WERI-Rb-1 (cell line): Measurements from ENCODE around the gene SATB2.

ENCODE experiments used
- DNase-seq: peaks from one replicate; pipeline ENCODE4 v3.0.0-alpha.2; 2020
- H3K27ac ChIP-seq: fragments of 250-450 bp; sonication (Bioruptor Pico); 2 replicates; pipeline ENCODE4 v1.5.1; 2020; ENCODE audit warnings: mild to moderate bottlenecking, moderate library complexity
- H3K27me3 ChIP-seq: fragments of 250-450 bp; sonication (Bioruptor Pico); 2 replicates; pipeline ENCODE4 v1.5.1; 2021; ENCODE audit warnings: mild to moderate bottlenecking, low read depth, moderate library complexity; ENCODE audit not compliant: insufficient read depth, severe bottlenecking
- H3K36me3 ChIP-seq: fragments of 250-450 bp; sonication (Bioruptor Pico); 2 replicates; pipeline ENCODE4 v1.5.1; 2020; ENCODE audit warnings: mild to moderate bottlenecking, moderate library complexity
- H3K4me3 ChIP-seq: 2 replicates; pipeline ENCODE4 v1.5.1; 2011; ENCODE audit warnings: low read depth, mild to moderate bottlenecking, control low read depth, low read length
- H3K9me3 ChIP-seq: fragments of 250-450 bp; sonication (Bioruptor Pico); 2 replicates; pipeline ENCODE4 v1.5.1; 2021; ENCODE audit warnings: mild to moderate bottlenecking, moderate library complexity; ENCODE audit not compliant: severe bottlenecking
- TF ChIP-seq, protein P1 (sequence below): IDR thresholded peaks from 2 replicates; pipeline ENCODE4 v1.5.1; 2011; ENCODE audit warnings: low read depth, mild to moderate bottlenecking, control low read depth, inconsistent platforms, low read length

SATB2 gene

DNA sequence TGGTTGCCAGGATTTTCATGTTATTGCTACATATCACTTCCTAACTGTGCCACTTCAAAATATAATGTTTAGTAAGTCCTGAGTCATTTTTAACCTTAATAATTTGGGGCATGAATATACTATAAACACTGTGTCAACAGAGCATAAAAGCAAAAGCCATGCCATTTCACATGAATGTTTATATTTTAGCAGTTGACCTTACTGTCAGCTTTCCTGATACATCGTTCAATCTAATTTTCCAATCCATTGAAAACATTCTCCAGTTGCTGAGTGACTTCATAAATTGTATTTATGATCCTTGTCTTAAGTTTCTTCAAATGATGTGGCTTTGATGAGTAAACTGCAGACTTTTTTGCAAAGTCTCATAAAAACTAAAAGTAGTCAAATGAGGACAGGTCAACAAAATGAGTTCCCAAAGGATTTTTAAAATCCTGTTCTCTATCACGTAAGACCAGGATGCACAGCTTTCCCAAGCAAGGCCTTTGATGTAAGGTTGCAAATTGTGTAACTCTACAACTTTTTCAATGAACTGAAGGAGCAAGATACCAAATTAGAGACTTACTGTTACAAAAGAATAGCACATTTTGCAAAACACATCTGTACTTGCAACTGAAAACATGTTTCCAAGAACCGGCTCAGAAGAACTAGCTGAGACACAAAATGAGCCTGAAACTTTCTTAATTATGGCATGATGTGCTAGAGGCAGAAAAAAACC lies 117.7 kb downstream of the SATB2 start:
- H3K4me3 ChIP-seq = no peak overlapping the region
- H3K27me3 ChIP-seq = no peaks in the 10 kb centered on the region
- no peak overlapping the region for H3K27ac ChIP-seq
- no peak for DNase-seq
- no peaks in the 10 kb centered on the region for H3K36me3 ChIP-seq
- H3K9me3 ChIP-seq = no peaks in the 10 kb centered on the region
- TF ChIP-seq, protein P1, sequence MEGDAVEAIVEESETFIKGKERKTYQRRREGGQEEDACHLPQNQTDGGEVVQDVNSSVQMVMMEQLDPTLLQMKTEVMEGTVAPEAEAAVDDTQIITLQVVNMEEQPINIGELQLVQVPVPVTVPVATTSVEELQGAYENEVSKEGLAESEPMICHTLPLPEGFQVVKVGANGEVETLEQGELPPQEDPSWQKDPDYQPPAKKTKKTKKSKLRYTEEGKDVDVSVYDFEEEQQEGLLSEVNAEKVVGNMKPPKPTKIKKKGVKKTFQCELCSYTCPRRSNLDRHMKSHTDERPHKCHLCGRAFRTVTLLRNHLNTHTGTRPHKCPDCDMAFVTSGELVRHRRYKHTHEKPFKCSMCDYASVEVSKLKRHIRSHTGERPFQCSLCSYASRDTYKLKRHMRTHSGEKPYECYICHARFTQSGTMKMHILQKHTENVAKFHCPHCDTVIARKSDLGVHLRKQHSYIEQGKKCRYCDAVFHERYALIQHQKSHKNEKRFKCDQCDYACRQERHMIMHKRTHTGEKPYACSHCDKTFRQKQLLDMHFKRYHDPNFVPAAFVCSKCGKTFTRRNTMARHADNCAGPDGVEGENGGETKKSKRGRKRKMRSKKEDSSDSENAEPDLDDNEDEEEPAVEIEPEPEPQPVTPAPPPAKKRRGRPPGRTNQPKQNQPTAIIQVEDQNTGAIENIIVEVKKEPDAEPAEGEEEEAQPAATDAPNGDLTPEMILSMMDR = no peak

DNA sequence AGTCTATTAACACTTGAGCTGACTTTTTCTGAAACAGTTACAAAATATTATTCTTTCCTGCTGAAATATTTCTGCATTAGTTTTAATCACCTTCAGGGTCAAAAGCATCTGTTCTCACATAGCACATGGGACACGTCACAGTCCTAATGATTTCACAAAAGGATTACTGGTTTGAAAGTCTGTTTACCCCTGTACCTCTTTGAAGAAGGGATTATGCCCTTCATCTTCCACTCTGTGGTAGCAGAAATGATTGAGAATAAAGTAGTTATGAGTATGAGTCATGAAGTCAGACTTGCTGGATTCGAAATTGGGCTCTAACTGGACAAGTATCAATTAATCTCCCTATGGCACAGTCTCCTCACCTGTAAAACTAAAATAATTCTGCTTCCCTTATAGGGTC lies 121.2 kb downstream of the SATB2 start:
- TF ChIP-seq, protein P1 = no peak
- Histone ChIP-seq H3K27me3 (no peaks in the 10 kb centered on the region), H3K4me3 (no peak overlapping the region), H3K9me3 (no peaks in the 10 kb centered on the region), H3K36me3 (no peaks in the 10 kb centered on the region), H3K27ac (no peak overlapping the region)
- DNase-seq = no peak

DNA sequence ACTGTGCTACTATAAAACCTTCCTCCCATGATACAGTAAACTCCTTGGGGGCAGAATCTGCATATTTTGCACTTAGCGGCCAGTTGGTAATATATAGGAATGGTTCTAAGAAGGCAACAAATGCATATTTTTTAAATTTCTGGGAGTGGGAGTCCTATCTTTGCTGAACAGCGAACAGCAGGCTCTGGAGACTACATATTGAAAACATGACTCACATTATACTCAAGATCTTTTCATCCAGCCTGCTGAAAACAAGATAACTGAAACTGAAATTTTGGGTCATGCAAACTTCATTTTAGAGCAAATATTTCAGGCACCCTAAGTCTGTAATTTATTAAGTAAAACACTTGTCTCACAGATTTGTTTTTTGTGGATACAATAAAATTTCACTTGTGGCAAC lies 122.2 kb downstream of the SATB2 start:
- no peak overlapping the region for H3K4me3 ChIP-seq
- H3K9me3 ChIP-seq = no peaks in the 10 kb centered on the region
- H3K27me3 ChIP-seq = no peaks in the 10 kb centered on the region
- no peak for DNase-seq
- H3K27ac ChIP-seq = no peak overlapping the region
- H3K36me3 ChIP-seq = no peaks in the 10 kb centered on the region
- TF ChIP-seq, protein P1 = no peak

DNA sequence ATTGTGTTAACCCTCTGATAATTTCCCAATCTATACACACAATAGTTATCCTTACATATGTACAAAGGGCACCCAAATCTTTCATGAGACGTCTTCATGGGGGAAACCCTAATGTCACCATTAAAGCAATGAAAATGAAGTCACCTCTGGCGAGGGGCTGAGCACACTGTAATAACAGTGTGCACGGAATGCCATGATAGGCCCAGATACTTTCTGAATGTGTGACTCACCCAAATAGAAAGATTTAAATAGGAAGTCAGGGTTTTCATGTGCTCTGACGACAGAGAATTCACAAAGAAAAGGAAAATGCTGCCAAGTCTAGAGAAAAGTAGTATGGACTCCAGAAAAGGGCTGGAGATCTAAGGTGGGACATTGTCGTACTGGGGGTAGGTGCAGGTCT lies 128.3 kb downstream of the SATB2 start:
- no peak overlapping the region for H3K4me3 ChIP-seq
- H3K27me3 ChIP-seq = no peaks in the 10 kb centered on the region
- peaks cover 24% of the 10 kb centered on the region for H3K36me3 ChIP-seq
- H3K27ac ChIP-seq = peak overlapping the region; percentile 63
- TF ChIP-seq, protein P1 = no peak
- no peaks in the 10 kb centered on the region for H3K9me3 ChIP-seq
- no peak for DNase-seq

DNA sequence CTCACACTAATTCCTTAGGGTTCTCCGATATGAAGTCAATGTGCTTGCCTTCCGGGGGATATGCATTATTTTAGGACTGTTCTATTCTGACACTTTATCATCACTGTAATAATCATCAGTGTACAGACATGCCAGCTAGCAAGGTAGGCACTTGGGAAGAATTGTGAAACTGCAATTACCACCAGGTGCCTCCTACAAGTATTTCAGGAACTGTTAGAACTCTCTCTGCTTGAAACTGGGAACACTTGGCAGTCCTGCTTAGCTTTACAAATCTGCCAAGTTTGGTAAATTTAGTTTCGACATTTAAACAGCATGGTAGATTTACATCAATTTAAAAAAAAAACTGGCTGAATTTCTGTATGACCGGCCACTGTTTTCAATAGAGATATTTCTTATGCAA lies 128.7 kb downstream of the SATB2 start:
- Histone ChIP-seq H3K27me3 (no peaks in the 10 kb centered on the region), H3K36me3 (peaks cover 25% of the 10 kb centered on the region), H3K4me3 (no peak overlapping the region), H3K9me3 (no peaks in the 10 kb centered on the region), H3K27ac (peak overlapping the region; percentile 63)
- DNase-seq = no peak
- TF ChIP-seq, protein P1 = no peak

DNA sequence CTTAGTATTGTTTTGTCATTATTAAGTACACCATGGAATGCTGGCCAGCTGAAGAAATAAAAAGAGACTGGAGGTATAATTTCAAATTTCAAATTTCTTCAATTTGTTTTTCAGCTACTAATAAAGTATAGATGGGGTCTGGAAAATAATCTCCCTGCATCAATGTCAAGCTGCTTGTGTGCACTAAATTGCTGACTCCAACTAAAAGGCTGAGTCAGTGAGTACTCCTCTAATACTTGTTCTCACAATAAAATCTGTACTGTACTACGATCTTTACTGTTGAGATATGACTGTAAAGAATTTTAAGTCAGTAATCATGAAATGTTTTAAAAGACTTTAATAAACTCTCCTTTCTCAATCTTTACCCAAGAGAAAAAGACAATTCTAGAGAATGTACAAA lies 131.9 kb downstream of the SATB2 start:
- no peak overlapping the region for H3K27ac ChIP-seq
- peaks cover 28% of the 10 kb centered on the region for H3K36me3 ChIP-seq

More for the DNA sequence above, 131.9 kb downstream of the SATB2 start:
- no peaks in the 10 kb centered on the region for H3K9me3 ChIP-seq
- TF ChIP-seq, protein P1 = no peak
- no peak overlapping the region for H3K4me3 ChIP-seq
- no peak for DNase-seq
- H3K27me3 ChIP-seq = no peaks in the 10 kb centered on the region
